Measurements from ENCODE around the gene ZNF430. TPM values are rescaled to one million over a fixed set of nuclear protein-coding genes. Genes with fewer than 3 reads are reported as not detected.

ZNF430 gene
- total RNA-seq, 1 donor from 2014 or later: 23.6 TPM

- intact Hi-C loops (cut with micrococcal nuclease): no loop called here
These were observed 88.7 kb downstream of the ZNF430 start for GRCh38 chr19:21109116-21109515.

Other genes starting within 250 kb of the ZNF430 start
- gene ZNF66, start 244.4 kb upstream of the ZNF430 start, total RNA-seq: 8.1 and 10.3 TPM in 2 replicates
- 10.4 and 11.9 TPM in 2 replicates for gene ZNF85, start 97.4 kb upstream of the ZNF430 start, total RNA-seq
- 21.3 and 25.0 TPM in 2 replicates for gene ZNF714, start 61.5 kb downstream of the ZNF430 start, total RNA-seq
- gene ZNF431, start 121.4 kb downstream of the ZNF430 start, total RNA-seq: 17.3 and 23.1 TPM in 2 replicates